ENCODE measurements around the gene RABGAP1L.
"Not testable (repeated sequence)": the region's sequence is repeated elsewhere in the genome, so short reads cannot be mapped to it uniquely, and the experiment has no call there.

Gene RABGAP1L

GRCh38 chr1:174398246-174398645 is 238.9 kb downstream of the RABGAP1L start:
- no peak for DNase-seq

DNA sequence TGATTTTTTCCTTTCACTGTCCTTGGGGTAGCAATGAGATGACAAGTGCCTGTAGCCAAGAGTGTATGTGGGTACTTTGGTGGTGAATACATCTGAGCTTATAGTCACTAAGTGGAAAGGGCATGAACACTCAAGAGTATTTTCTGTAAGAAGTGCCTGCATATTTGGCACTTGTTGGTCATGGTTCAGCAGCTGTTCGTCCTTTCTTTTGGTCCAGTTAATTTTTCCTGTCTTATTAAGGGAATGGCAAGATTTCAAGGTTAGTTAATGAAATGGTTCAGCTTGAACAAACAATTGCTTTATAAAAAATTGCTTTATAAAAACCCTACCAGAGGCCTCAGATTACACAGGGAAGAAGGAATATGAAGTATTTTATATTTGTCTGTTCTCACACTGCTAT is 239.9 kb downstream of the RABGAP1L start:
- no peak for DNase-seq

GRCh38 chr1:174401075-174401474 is 241.8 kb downstream of the RABGAP1L start:
- no peak for DNase-seq

DNA sequence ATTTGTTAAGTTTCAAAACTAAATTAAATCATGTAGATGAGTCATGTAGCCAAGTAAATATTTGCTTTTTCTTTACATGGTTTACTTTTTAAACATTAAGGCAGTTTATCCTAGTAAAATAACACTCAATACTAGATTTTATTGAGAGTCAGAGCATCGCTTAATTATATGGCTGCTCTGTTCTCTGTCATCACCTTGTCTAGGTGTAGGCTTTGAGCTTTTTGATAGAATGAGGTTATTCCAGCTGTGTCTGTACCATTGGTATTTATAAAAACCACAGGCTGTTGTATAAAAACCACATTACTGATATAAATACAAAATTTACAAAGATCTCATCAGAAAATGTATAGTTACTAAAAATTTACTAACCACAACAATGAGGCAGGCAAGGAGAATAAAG is 245.9 kb downstream of the RABGAP1L start:
- DNase-seq, result no peak

- DNase-seq, result no peak
Measured at GRCh38 chr1:174406421-174406820, 247.1 kb downstream of the RABGAP1L start.

- no peak for DNase-seq
Measured at GRCh38 chr1:174407665-174408064, 248.3 kb downstream of the RABGAP1L start.

DNA sequence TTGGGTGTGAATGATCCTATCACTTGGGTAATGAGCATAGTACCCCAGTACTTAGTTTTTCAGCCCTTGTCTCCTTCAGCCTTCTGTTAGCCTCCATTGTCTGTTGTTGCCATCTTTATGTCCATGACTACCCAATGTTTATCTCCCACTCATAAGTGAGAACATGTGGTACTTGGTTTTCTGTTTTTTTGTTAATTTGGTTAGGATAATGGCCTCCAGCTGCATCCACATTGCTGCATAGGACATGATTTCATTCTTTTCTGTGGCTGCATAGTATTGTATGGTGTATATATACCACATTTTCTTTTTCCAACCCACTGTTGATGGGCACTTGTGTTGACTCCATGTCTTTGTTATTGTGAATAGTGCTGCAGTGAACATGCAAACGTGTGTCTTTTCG is 248.8 kb downstream of the RABGAP1L start:
- no peak for DNase-seq

DNA sequence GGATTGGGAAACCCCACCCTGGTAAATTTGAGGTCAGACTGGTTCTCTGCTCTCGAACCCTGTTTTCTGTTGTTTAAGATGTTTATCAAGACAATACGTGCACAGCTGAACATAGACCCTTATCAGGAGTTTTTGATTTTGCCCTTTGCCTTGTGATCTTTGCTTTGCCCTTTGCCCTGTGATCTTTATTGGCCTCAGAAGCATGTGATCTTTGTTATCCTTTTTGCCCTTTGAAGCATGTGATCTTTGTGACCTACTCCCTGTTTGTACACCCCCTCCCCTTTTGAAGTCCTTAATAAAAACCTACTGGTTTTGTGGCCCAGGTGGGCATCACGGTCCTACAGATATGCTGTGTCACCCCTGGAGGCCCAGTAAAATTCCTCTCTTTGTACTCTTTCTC is 250.5 kb downstream of the RABGAP1L start:
- not testable (repeated sequence) for DNase-seq

DNA sequence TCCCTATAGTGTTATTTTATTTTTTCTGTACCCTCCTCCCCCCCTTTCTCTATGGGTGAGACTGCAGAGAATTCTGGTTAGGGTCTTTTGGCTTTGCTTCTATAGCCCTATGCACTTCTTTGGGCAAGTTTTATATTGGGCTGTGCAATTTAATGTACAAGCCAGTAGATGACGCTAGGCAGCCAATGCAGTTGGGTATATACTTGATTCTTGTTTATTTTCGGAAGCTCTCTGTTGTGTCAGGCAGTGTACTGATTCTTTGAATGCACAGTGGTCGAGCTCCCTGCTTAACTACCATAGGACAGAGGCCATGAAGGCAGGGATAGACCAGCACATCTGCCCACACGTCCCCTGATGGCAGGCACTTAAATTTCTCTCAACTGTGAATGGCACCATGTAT is 254.3 kb downstream of the RABGAP1L start:
- DNase-seq, result no peak

GRCh38 chr1:174414203-174414602 is 254.9 kb downstream of the RABGAP1L start:
- no peak for DNase-seq

DNA sequence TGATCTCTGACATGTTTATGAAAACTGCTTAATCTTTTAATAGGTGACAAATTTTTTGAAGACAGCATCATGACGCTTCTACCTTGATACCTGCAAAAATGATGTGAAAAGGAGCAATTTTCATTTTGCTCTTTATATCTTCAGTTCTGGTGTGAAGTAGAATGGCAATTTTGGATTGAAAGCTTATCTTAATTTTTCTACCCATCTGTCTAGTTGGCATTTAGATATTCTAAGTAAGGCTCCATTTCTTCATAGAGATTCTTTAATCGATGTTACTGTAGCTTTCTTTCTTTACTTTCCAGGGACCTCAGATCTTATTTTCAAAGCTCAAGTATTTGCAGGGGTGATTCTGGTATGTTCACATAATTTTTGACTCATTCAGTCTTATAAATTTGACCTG is 256.2 kb downstream of the RABGAP1L start:
- DNase-seq, result no peak

DNA sequence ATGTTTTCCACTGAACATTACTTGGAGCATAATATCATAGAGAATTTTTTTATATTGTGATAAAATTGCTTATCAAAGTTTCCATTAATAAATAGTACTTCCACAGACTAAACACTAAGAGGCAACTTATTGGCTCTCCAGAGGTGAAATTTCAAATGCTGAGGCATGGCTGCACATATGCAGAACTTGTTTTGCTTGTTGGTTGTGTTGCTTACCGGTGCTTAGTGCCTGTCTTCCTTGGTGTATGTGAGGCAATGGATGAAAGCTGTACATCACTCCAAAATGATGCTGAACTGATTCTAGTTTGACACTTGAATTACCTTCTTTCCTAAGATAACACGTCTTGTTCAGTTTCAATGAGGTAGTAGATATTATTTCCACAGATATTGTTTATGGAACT is 258.6 kb downstream of the RABGAP1L start:
- no peak for DNase-seq

DNA sequence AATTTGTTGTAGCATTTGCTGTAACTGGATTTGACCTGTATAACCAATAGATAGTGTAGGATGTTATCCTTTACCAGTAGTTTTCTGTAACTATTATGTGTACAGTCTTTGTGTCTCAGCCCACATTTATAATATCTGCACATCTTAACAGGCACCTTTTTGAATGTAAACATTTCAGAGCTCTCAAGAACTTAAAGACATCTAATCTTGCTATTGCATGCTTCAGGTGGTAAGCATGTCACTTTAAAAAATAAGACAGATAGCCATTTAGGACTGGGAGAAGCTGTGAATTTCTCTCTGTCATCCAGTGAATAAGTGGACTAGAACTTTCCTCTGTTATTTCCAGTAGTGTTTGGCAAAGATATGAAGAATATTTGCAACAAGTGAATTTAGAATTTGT is 265.8 kb downstream of the RABGAP1L start:
- no peak for DNase-seq

DNA sequence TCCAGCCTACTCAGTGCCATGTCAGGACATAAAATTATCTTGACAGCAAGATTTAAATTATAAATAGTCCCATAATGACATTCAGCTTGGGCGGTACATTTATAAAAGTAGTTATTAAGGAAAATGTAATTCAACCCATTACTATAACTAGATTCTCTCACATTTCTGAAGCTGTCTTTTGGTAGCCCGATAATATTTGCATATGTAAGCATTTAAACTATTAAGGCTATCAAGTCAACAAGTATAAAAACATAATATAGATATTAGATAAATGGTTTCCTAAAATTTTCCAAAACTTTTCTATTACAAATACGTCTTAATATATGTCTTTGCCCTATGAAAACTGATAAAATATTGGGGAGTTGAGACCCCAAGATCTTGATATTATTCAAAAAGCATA is 266.8 kb downstream of the RABGAP1L start:
- no peak for DNase-seq

DNA sequence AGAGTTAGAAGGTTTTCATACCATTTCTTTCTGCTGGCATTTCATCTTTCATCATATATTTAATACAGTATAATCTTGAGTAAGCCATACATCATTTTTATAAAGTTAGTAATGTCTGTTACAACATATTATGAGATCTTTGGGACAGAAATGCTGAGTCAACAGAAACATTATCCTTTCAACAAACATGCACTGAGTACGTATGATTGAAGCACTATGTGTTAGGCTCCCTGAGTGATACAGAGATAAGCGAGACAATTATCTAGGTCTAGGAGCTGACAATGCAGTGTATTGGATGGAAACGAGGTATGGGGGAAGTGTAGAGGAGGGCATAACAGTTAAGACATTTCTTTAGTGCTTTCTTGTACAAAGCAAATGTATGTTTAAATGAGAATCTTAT is 268.7 kb downstream of the RABGAP1L start:
- DNase-seq, result no peak

- no peak for DNase-seq
Measured at GRCh38 chr1:174428739-174429138, 269.4 kb downstream of the RABGAP1L start.

GRCh38 chr1:174433451-174433850 is 274.1 kb downstream of the RABGAP1L start:
- DNase-seq, result no peak

- no peak for DNase-seq
Measured at GRCh38 chr1:174445351-174445750, 286.0 kb downstream of the RABGAP1L start.

GRCh38 chr1:174445817-174446216 is 286.5 kb downstream of the RABGAP1L start:
- DNase-seq, result no peak

GRCh38 chr1:174447866-174448530 is 288.7 kb downstream of the RABGAP1L start, which contains the start of gene GPR52:
TSS of gene GPR52 (plus strand) at chr1:174447964. CDS start at chr1:174448112, 148 bp downstream.
- DNase-seq, result no peak

GRCh38 chr1:174448531-174448883 is 289.2 kb downstream of the RABGAP1L start:
- DNase-seq, result peak; percentile 5

- DNase-seq, result no peak
Measured at GRCh38 chr1:174448974-174449373, 289.7 kb downstream of the RABGAP1L start.

DNA sequence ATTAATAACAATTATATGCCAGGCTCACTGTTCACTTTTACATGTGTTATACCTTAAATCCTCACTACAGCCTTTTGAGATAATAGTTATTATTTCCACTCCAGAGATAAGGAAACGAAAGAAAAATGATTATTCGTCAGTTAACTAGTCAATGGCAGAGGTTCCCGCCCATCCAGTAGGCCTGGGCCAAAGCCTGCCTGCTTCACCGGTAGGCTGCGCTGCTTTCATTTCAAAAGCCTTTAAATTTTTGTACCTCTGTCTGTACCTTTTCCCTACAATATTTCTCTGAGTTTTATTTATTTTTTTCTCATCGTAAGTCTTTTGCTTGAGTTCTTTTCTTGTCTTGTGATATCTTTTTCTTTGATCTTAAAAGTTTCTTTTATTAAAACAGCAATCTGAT is 292.1 kb downstream of the RABGAP1L start:
- DNase-seq, result no peak

DNA sequence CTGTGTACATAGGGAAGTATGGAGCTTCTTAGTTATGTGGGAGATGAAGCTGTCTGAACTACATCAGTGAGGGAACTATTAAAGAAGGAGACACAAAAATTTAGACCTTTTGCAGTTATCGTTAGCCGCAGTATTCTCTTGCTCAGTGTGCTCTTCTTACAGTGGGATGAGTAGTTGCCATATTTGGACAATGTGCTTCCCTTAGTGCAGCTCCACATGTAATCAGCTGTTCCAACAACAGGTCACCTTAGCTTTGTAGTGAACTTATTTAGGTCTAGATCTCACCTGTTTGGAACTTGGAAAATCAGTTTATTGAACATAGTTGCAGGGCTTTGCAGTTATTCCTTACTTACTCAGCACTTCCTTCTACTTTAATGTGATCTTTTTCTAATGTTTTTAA is 306.5 kb downstream of the RABGAP1L start:
- DNase-seq, result no peak

GRCh38 chr1:174466607-174467006 is 307.3 kb downstream of the RABGAP1L start:
- no peak for DNase-seq

DNA sequence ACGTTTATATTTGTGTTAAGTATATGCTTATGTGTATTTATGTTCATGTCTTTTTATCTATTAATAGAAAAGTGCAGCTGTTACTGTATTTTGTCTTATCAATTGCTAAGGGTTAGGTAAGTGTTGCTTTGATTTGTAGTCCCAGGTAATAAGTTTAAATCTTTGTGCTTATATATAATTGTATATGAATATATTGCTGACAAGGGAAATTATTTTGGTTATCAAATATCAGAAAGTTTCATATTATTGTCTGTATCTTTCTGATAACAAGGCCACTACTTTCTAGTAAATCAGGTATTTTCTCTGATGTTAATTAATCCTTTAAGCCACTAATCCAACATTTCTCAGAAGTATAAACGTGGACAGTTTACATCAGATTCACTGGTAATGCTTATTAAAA is 309.7 kb downstream of the RABGAP1L start:
- DNase-seq, result no peak
